ENCODE measurements around the gene PLLP. TPM values are rescaled to one million over a fixed set of nuclear protein-coding genes. Genes with fewer than 3 reads are reported as not detected.
A peak's percentile ranks its signal among the peaks of the same experiment; 100 is the strongest.

Gene PLLP
- total and polyA plus RNA-seq, 10 of the 15 experiments (the other 5 are each of a cell fraction or from before 2014, with no cell fraction given) = 0.21 to 5.8 (median 0.67) TPM

DNA sequence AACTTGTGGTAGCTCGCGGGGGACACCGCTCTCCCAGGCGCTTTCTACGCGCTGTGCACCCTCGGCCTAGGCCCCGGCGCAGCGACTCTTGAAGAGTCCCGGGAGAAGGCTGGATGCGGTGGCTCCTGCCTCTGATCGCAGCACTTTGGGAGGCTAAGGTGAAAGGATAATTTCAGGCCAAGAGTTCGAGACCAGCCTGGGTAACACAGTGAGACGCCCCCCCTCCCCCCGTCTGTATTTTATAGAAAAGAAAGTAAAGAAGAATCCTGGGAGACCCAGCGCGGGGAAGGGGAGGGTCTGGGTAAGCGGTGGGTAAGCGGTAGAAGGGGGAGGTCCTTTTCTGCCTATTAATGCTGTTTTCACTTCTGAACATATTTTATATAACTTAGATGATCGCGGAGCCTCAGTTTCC is 486 bp upstream of the PLLP start (continued):
- TF ChIP-seq IKZF2 (IDR thresholded peaks at IDR 0.05) (no peak), RB1 (IDR thresholded peaks at IDR 0.05; ENCODE audit: borderline replicate concordance) (0 out of 2 replicates have a peak, but pooled peaks have one; percentile 1)

DNA sequence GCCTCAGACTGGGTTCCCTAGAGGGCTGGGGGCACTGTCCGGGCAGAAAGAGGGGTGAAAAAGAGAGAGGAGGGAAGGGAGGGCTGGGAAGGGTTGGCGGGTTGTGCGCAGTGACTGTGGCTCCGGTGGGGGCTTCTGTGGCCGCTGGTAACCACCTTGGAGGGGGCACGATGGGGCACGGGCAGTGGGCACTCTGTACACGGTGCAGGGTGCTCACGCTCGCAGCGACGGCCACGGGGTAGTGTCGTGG is 588 bp downstream of the PLLP start:
- in situ Hi-C loops (cut with MboI) (no loop called here), intact Hi-C loops (cut with micrococcal nuclease; ENCODE audit: unreplicated experiment) (loop anchor here (2.0 kb wide), 1 partner anchor 39 kb away; the partner anchor contains the start of gene ARL2BP)
- no peaks in the 10 kb centered on the region for H3K79me2 ChIP-seq (ENCODE audit: control insufficient read depth, insufficient read depth, low read length)
- H3K4me1 ChIP-seq (ENCODE audit: control insufficient read depth, insufficient read depth, low read length) = peaks cover 6% of the 10 kb centered on the region
- POLR2A ChIA-PET = no interaction called here
- RAD21 ChIA-PET (ENCODE audit: unreplicated experiment) = no interaction called here
- no peak overlapping the region for H3K4me3 ChIP-seq
- peak overlapping the region; percentile 80 for H3K4me2 ChIP-seq (ENCODE audit: control insufficient read depth, insufficient read depth)
- no peaks in the 10 kb centered on the region for H4K20me1 ChIP-seq (ENCODE audit: control insufficient read depth, insufficient read depth)
- H2AFZ ChIP-seq (ENCODE audit: control insufficient read depth, low read depth, low read length) = no peak overlapping the region
- no peaks in the 10 kb centered on the region for H3K9me3 ChIP-seq (replicated peaks; ENCODE audit: control insufficient read depth, insufficient read depth, low read length)
- no peak overlapping the region for H3K27ac ChIP-seq (ENCODE audit: control insufficient read depth, insufficient read depth)
- CTCF ChIA-PET = interaction anchor here (1.2 kb wide), 1 partner anchor 193 kb away, joined by 3 read pairs; no protein-coding TSS in a partner anchor
- BruUV-seq (replicated peaks) = no TSS peak
- H3K9ac ChIP-seq (ENCODE audit: control insufficient read depth, insufficient read depth, low read length) = no peak overlapping the region
- H3K36me3 ChIP-seq (ENCODE audit: control insufficient read depth in 2 of 2, insufficient read depth in 2 of 2, low read length in 1 of 2) = no peaks in the 10 kb centered on the region
- TF ChIP-seq MTA2 (IDR thresholded peaks at IDR 0.05; ENCODE audit: low read depth) (no peak), NFYA (IDR thresholded peaks at IDR 0.05; ENCODE audit: borderline replicate concordance, low read depth, low read length) (no peak), TAF1 (IDR thresholded peaks at IDR 0.05; ENCODE audit: borderline replicate concordance, low read depth, low read length) (no peak), NRF1 (conservative IDR thresholded peaks at IDR 0.05; ENCODE audit: low read depth, low read length) (no peak), POU2F2 (IDR thresholded peaks at IDR 0.05; ENCODE audit: borderline replicate concordance, low read depth, low read length) (no peak), SREBF1 (IDR thresholded peaks at IDR 0.05; ENCODE audit: low read length) (no peak), CHD2 (IDR thresholded peaks at IDR 0.05; ENCODE audit: borderline replicate concordance, low read depth, low read length) (no peak)
- TF ChIP-seq, protein P1, sequence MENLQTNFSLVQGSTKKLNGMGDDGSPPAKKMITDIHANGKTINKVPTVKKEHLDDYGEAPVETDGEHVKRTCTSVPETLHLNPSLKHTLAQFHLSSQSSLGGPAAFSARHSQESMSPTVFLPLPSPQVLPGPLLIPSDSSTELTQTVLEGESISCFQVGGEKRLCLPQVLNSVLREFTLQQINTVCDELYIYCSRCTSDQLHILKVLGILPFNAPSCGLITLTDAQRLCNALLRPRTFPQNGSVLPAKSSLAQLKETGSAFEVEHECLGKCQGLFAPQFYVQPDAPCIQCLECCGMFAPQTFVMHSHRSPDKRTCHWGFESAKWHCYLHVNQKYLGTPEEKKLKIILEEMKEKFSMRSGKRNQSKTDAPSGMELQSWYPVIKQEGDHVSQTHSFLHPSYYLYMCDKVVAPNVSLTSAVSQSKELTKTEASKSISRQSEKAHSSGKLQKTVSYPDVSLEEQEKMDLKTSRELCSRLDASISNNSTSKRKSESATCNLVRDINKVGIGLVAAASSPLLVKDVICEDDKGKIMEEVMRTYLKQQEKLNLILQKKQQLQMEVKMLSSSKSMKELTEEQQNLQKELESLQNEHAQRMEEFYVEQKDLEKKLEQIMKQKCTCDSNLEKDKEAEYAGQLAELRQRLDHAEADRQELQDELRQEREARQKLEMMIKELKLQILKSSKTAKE (IDR thresholded peaks at IDR 0.05; ENCODE audit: low read depth, poor library complexity, severe bottlenecking) = no peak
- FAIRE-seq = no peak
- peaks cover 2 to 8% of the 10 kb centered on the region in 2 experiments; a peak in 2 of 4 replicates for H3K27me3 ChIP-seq (replicated peaks in 1 of 2; ENCODE audit: control insufficient read depth in 2 of 2, insufficient read depth in 2 of 2, low read length in 1 of 2)
- 40% methylated on average over 14 of the region's 14 CpGs for WGBS (ENCODE audit: insufficient coverage, insufficient replicate concordance, low lambda C conversion rate, missing lambda C conversion rate)
- no peak for ATAC-seq
- no peak for DNase-seq (ENCODE audit: low read depth, low spot score)
- SMC1A ChIA-PET (ENCODE audit: uncharacterized antibody, unreplicated experiment) = no interaction called here
